K562 (cell line): Measurements from ENCODE around the gene USP24. TPM values are rescaled to one million over a fixed set of nuclear protein-coding genes. Genes with fewer than 3 reads are reported as not detected.

Experiments used
- ATAC-seq: fragments of 200-7000 bp; cut with Tn5 transposase; 3 replicates; pipeline ENCODE4 v1.9.1; 2020; ENCODE audit warnings: moderate library complexity
- BruUV-seq: library from RNA; stranded (reverse); fragments of 400-500 nt; replicated peaks from 2 replicates; lab custom pipeline; 2021; lab: Mats Ljungman, UMichigan
- CTCF ChIA-PET: fragments of 300-600 bp; formaldehyde crosslinking; extraction: SDS; loops from one replicate; lab custom pipeline; 2021; ENCODE audit warnings: low intra/inter-chr PET ratio; lab: Yijun Ruan, JAX
- POLR2A ChIA-PET: fragments of 300-600, 350-650 bp; sonication (Branson Sonifier 250); formaldehyde crosslinking; extraction: SDS; loops from one replicate; lab custom pipeline; 2021; ENCODE audit warnings: antibody characterized with exemption, inconsistent platforms; lab: Yijun Ruan, JAX
- DNase-seq, 4 experiments: peaks; one replicate each; pipeline versions ENCODE4 v3.0.0 to v3.0.0-alpha.2; 2011 to 2018; ENCODE audit warnings: low spot score in 3 of 4, mixed read lengths in 3 of 4; ENCODE audit errors: extremely low read depth in 1 of 4
- FAIRE-seq: peaks from 2 replicates; lab custom pipeline; 2011; peaks lifted over from hg19 to GRCh38; lab: Jason Lieb, UNC
- H2AFZ ChIP-seq: 2 replicates; pipeline ENCODE4 v1.6.0; 2011; ENCODE audit warnings: low read depth, low read length, control low read depth, inconsistent platforms
- H3K27ac ChIP-seq: fragments of 200-600 bp; 3 replicates; pipeline ENCODE4 v1.8.0; 2011; ENCODE audit warnings: low read depth, mild to moderate bottlenecking, control low read depth, inconsistent platforms, low read length, moderate library complexity, mixed read lengths; ENCODE audit errors: extremely low read depth
- H3K27me3 ChIP-seq, 2 experiments: fragments of 300-600 bp in 1 of 2; 2 replicates in 1 of 2; 3 replicates in 1 of 2; pipeline versions ENCODE4 v1.6.0 to v1.8.0; 2011; ENCODE audit warnings: inconsistent platforms in 2 of 2, low read length in 2 of 2, mild to moderate bottlenecking in 1 of 2, mixed read lengths in 1 of 2, moderate library complexity in 1 of 2; ENCODE audit not compliant: control insufficient read depth in 2 of 2, insufficient read depth in 2 of 2
- H3K36me3 ChIP-seq: fragments of 300-600 bp; 3 replicates; pipeline ENCODE4 v1.8.0; 2011; ENCODE audit warnings: mild to moderate bottlenecking, low read length, inconsistent platforms; ENCODE audit not compliant: control insufficient read depth, insufficient read depth
- H3K4me1 ChIP-seq, 2 experiments: fragments of 200-600 bp in 1 of 2; replicated peaks in 1 of 2; 2 replicates in 1 of 2; 3 replicates in 1 of 2; pipeline versions ENCODE4 v1.5.1 to v1.8.0; 2011; ENCODE audit warnings: inconsistent platforms in 2 of 2, low read length in 2 of 2, mild to moderate bottlenecking in 1 of 2, mixed read lengths in 1 of 2, moderate library complexity in 1 of 2; ENCODE audit not compliant: control insufficient read depth in 2 of 2, insufficient read depth in 2 of 2
- H3K4me2 ChIP-seq: 2 replicates; pipeline ENCODE4 v1.6.1; 2011; ENCODE audit warnings: low read length, control low read depth, inconsistent platforms, mixed read lengths; ENCODE audit not compliant: insufficient read depth
- H3K4me3 ChIP-seq: fragments of 200-600 bp; sonication (generic), shearing (Covaris generic); 2 replicates; pipeline ENCODE4 v1.5.1; 2016; ENCODE audit warnings: control low read depth, inconsistent platforms
- H3K79me2 ChIP-seq: fragments of 200-600 bp; 3 replicates; pipeline ENCODE4 v1.8.0; 2011; ENCODE audit warnings: low read length, inconsistent platforms; ENCODE audit not compliant: control insufficient read depth, insufficient read depth
- H3K9ac ChIP-seq, 2 experiments: 2 replicates each; pipeline versions ENCODE4 v1.6.0 to v1.6.1; 2011; ENCODE audit warnings: low read depth in 2 of 2, low read length in 2 of 2, control low read depth in 1 of 2, inconsistent platforms in 1 of 2, mild to moderate bottlenecking in 1 of 2, mixed read lengths in 1 of 2; ENCODE audit not compliant: insufficient read depth in 1 of 2
- H3K9me1 ChIP-seq: one replicate; pipeline ENCODE4 v1.6.0; 2011; ENCODE audit warnings: inconsistent platforms, mild to moderate bottlenecking, low read length, moderate library complexity; ENCODE audit not compliant: control insufficient read depth, insufficient read depth
- H3K9me3 ChIP-seq: replicated peaks from 2 replicates; pipeline ENCODE4 v1.5.1; 2011; ENCODE audit warnings: low read depth, low read length, inconsistent platforms; ENCODE audit not compliant: control insufficient read depth, insufficient read depth
- H4K20me1 ChIP-seq: replicated peaks from 2 replicates; pipeline ENCODE4 v1.6.1; 2011; ENCODE audit warnings: low read length, inconsistent platforms, mixed read lengths; ENCODE audit not compliant: control insufficient read depth, insufficient read depth
- ATF1 ChIP-seq, 2 experiments: fragments of 450-650 bp in 1 of 2; IDR thresholded peaks; 2 replicates each; pipeline ENCODE4 v1.6.1; 2016; ENCODE audit warnings: missing compliant biosample characterization in 1 of 2, missing genetic modification characterization in 1 of 2
- ATF2 ChIP-seq: sonication (generic); formaldehyde crosslinking; IDR thresholded peaks from 2 replicates; pipeline ENCODE4 v1.8.1; 2022; ENCODE audit warnings: missing genetic modification reagents
- CBX5 ChIP-seq: IDR thresholded peaks from 2 replicates; pipeline ENCODE4 v1.6.1; 2014; ENCODE audit warnings: low read depth, borderline replicate concordance
- CEBPG ChIP-seq, 3 experiments: fragments of 200-800 bp in 1 of 3; sonication (Bioruptor generic) in 1 of 3; sonication (generic) in 1 of 3; formaldehyde crosslinking in 1 of 3; IDR thresholded peaks in 2 of 3; conservative IDR thresholded peaks in 1 of 3; 2 replicates each; pipeline versions ENCODE4 v1.6.1 to v1.8.0; 2016 to 2022; ENCODE audit warnings: missing compliant biosample characterization in 2 of 3, missing genetic modification characterization in 2 of 3, mild to moderate bottlenecking in 1 of 3, missing genetic modification reagents in 1 of 3
- CHD2 ChIP-seq: IDR thresholded peaks from 2 replicates; pipeline ENCODE4 v1.6.1; 2011; ENCODE audit warnings: low read depth, low read length
- DACH1 ChIP-seq: fragments of 450-650 bp; IDR thresholded peaks from 2 replicates; pipeline ENCODE4 v1.6.1; 2018; ENCODE audit not compliant: partially characterized antibody
- E2F3 ChIP-seq: fragments of 250-450 bp; sonication (Bioruptor Pico); IDR thresholded peaks from 2 replicates; pipeline ENCODE4 v1.4.0; 2020; ENCODE audit warnings: mild to moderate bottlenecking
- EHMT2 ChIP-seq: fragments of 450-650 bp; IDR thresholded peaks from 2 replicates; pipeline ENCODE4 v1.6.1; 2018; ENCODE audit warnings: antibody characterized with exemption
- HNRNPLL ChIP-seq: fragments of 200-400 bp; formaldehyde crosslinking; IDR thresholded peaks from 2 replicates; pipeline ENCODE4 v1.6.1; 2017; ENCODE audit warnings: low read length, low read depth, mild to moderate bottlenecking; ENCODE audit not compliant: poor library complexity, severe bottlenecking
- MEF2D ChIP-seq: conservative IDR thresholded peaks from 2 replicates; pipeline ENCODE4 v1.6.1; 2016; ENCODE audit warnings: low read depth, missing genetic modification characterization, missing compliant biosample characterization
- NCOA6 ChIP-seq: fragments of 450-650 bp; IDR thresholded peaks from 2 replicates; pipeline ENCODE4 v1.6.1; 2017; ENCODE audit warnings: mild to moderate bottlenecking
- OTX1 ChIP-seq: fragments of 450-650 bp; formaldehyde crosslinking; IDR thresholded peaks from 2 replicates; pipeline ENCODE4 v1.4.0; 2022; ENCODE audit warnings: mild to moderate bottlenecking
- RAD21 ChIP-seq, 2 experiments: fragments of 250-450 bp in 1 of 2; fragments of 450-650 bp in 1 of 2; sonication (Bioruptor Pico) in 1 of 2; formaldehyde crosslinking in 1 of 2; IDR thresholded peaks in 1 of 2; conservative IDR thresholded peaks in 1 of 2; 2 replicates each; pipeline versions ENCODE4 v1.4.0 to v1.8.0; 2020 to 2022; ENCODE audit warnings: mild to moderate bottlenecking in 2 of 2, moderate library complexity in 1 of 2
- SRSF7 ChIP-seq: fragments of 200-400 bp; formaldehyde crosslinking; optimal IDR thresholded peaks from 2 replicates; pipeline ENCODE3; 2017; ENCODE audit warnings: mild to moderate bottlenecking, low read depth, low read length
- U2AF2 ChIP-seq: fragments of 200-400 bp; formaldehyde crosslinking; optimal IDR thresholded peaks from 2 replicates; pipeline ENCODE3; 2017; ENCODE audit warnings: low read depth, mild to moderate bottlenecking, low read length
- USF2 ChIP-seq: sonication (generic); formaldehyde crosslinking; IDR thresholded peaks from 2 replicates; pipeline ENCODE4 v1.5.0; 2020; ENCODE audit warnings: missing genetic modification reagents
- XRCC5 ChIP-seq: fragments of 200-400 bp; formaldehyde crosslinking; IDR thresholded peaks from 2 replicates; pipeline ENCODE4 v1.6.1; 2017; ENCODE audit warnings: low read depth, mild to moderate bottlenecking, low read length
- ZNF253 ChIP-seq: fragments of 250-450 bp; sonication (Bioruptor Pico); conservative IDR thresholded peaks from 2 replicates; pipeline ENCODE4 v1.6.1; 2021; ENCODE audit warnings: mild to moderate bottlenecking
- WGBS: fragments of 100-300 bp; shearing (Covaris generic); methylation state at CpG from one replicate; pipeline ENCODE4 v1.1.6; 2016; ENCODE audit warnings: low coverage, mixed read lengths; ENCODE audit not compliant: insufficient coverage; ENCODE audit errors: missing lambda C conversion rate; 5-methylcytosine and 5-hydroxymethylcytosine counted together
- in situ Hi-C: fragments of 300-500 bp; cut with MboI; formaldehyde crosslinking; loops from 4 replicates; pipeline ENCODE4 v1.15.0; 2018; ENCODE audit warnings: inconsistent platforms, mixed read lengths
- intact Hi-C: fragments of 100-400 bp; cut with micrococcal nuclease; formaldehyde crosslinking; loops from 2 replicates; pipeline ENCODE4 v1.14.2; 2022
- polyA plus RNA-seq, 8 experiments: library from polyadenylated mRNA; depleted of rRNA in 4 of 8; stranded (reverse) in 5 of 8; unstranded in 3 of 8; fragments of >200 nt; fragmentation: Nextera tagmentation in 2 of 8; fragmentation: Illumina TruSeq in 1 of 8; extraction: Ambion mirVana in 2 of 8; extraction: Trizol in 1 of 8; gene quantifications; 2 replicates each; pipeline versions ENCODE4 v1.2.1 to v1.2.3, GENCODE V29; 2011 to 2014; ENCODE audit warnings: inconsistent platforms in 1 of 8, missing spikeins in 1 of 8
- total RNA-seq, 7 experiments: library from RNA; depleted of rRNA in 6 of 7; stranded (reverse); fragments of >200 nt in 6 of 7; fragmentation: Illumina TruSeq in 2 of 7; extraction: Trizol in 2 of 7; gene quantifications; 2 replicates each; pipeline versions ENCODE4 v1.2.1 to v1.2.3, GENCODE V29; 2011 to 2021; ENCODE audit warnings: low replicate concordance in 1 of 7
- TF ChIP-seq, protein P1 (sequence below): fragments of 450-650 bp; IDR thresholded peaks from 2 replicates; pipeline ENCODE4 v1.6.1; 2016

The USP24 gene
- total and polyA plus RNA-seq, 9 of the 15 experiments (the other 6 are each of a cell fraction or from before 2014, with no cell fraction given) = 7.7 to 62.6 (median 36.8) TPM

- intact Hi-C loops (loop anchor here (2.0 to 5.0 kb wide), 3 partner anchors 35 to 72 kb away; no protein-coding TSS in a partner anchor), in situ Hi-C loops (no loop called here)
- DNase-seq (no peak), FAIRE-seq (no peak), ATAC-seq (no peak)
- peaks cover 92% of the 10 kb centered on the region for H3K79me2 ChIP-seq
- H2AFZ ChIP-seq = no peak overlapping the region
- no peaks in the 10 kb centered on the region for H3K9me3 ChIP-seq
- H3K9me1 ChIP-seq = no peaks in the 10 kb centered on the region
- peaks cover 15 to 30% of the 10 kb centered on the region in 2 experiments for H3K4me1 ChIP-seq
- WGBS = 11% methylated on average over 11 of the region's 11 CpGs
- BruUV-seq = no TSS peak
- H4K20me1 ChIP-seq = no peaks in the 10 kb centered on the region
- no peaks in the 10 kb centered on the region for H3K27me3 ChIP-seq
- H3K9ac ChIP-seq = peak overlapping the region; percentile 32 to 91; a peak in 3 of 4 replicates
- ChIA-PET CTCF (no interaction called here), POLR2A (interaction anchor here (0.6 to 2.1 kb wide), 14 partner anchors 11 to 960 kb away, joined by 3 to 11 read pairs (median 4); no protein-coding TSS in a partner anchor)
- peak overlapping the region; percentile 80 for H3K4me3 ChIP-seq
- peak overlapping the region; percentile 94 for H3K27ac ChIP-seq
- peaks cover 13% of the 10 kb centered on the region for H3K36me3 ChIP-seq
- peak overlapping the region; percentile 84 for H3K4me2 ChIP-seq
- TF ChIP-seq USF2 (CRISPR knock-in tag) (no peak), ZNF253 (CRISPR knock-in tag) (no peak), XRCC5 (no peak), ATF1 (CRISPR knock-in tag; IDR thresholded peaks at IDR 0.05) (no peak), ATF1 (tag; IDR thresholded peaks at IDR 0.05) (no peak), E2F3 (CRISPR knock-in tag) (no peak), CHD2 (no peak), U2AF2 (no peak), HNRNPLL (no peak), MEF2D (tag) (no peak), RAD21 (CRISPR knock-in tag; conservative IDR thresholded peaks at IDR 0.05 in 1 of 2, IDR thresholded peaks at IDR 0.05 in 1 of 2) (no peak), DACH1 (peak; percentile 1), CEBPG (CRISPR knock-in tag; IDR thresholded peaks at IDR 0.05) (no peak), CEBPG (tag; conservative IDR thresholded peaks at IDR 0.05 in 1 of 2, IDR thresholded peaks at IDR 0.05 in 1 of 2) (no peak), EHMT2 (no peak), OTX1 (CRISPR knock-in tag) (no peak), NCOA6 (no peak), CBX5 (no peak), SRSF7 (no peak), ATF2 (CRISPR knock-in tag) (no peak)
- TF ChIP-seq, protein P1, sequence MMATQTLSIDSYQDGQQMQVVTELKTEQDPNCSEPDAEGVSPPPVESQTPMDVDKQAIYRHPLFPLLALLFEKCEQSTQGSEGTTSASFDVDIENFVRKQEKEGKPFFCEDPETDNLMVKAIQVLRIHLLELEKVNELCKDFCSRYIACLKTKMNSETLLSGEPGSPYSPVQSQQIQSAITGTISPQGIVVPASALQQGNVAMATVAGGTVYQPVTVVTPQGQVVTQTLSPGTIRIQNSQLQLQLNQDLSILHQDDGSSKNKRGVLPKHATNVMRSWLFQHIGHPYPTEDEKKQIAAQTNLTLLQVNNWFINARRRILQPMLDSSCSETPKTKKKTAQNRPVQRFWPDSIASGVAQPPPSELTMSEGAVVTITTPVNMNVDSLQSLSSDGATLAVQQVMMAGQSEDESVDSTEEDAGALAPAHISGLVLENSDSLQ = peak; percentile 80
These were observed 2.6 kb downstream of the USP24 start for GRCh38 chr1:55212349-55213150.
